ENCODE results near the gene TMEM178B. TPM values are rescaled to one million over a fixed set of nuclear protein-coding genes. Genes with fewer than 3 reads are reported as not detected.

TMEM178B gene
- total and polyA plus RNA-seq, 2 experiments from 2014 or later: 0.24 to 0.30 TPM

DNA sequence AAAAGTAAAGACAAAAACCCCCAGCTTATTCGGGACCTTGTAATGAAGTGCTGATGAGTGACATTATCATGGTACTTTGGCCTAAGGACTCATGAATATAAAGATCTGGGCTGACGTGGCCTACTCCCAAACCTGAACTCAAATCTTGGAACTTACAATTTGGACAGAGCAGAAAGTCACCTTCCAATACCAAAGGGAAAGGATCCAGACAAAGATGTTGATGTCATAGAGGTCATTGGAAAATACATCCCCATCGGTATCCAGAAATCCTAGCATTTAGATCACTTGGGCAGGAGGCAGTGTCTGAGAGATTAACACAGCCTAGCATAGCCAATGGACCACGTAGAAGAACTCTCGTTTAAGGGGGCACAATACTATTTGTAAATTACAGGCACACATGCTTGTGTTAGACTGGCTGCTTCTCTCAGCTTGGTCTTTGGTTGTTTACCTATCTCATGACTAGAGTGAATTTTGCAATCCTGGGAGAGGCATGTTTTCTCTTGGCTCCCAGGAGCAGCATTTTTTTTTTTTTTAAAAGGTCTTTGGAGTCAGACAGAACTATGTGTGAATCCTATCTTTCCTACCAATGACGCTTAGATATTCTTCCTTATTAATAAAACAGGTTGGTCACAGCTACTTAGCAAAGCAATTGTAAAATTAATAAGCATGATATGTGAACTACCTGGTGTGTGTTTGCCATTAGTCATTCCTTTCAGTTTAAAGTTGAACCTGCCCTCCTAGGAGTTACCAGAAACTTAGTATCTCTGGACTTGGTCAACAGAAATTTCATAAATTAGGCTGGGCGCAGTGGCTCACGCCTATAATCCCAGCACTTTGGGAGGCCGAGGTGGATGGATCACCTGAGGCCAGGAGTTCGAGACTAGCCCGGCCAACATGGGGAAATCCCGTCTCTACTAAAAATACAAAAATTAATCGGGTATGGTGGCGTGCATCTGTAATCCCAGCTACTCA, 31.4 kb upstream of the TMEM178B start:
- Histone ChIP-seq H3K4me1 (ENCODE audit: insufficient read depth) (no peaks in the 10 kb centered on the region), H3K9me2 (replicated peaks; ENCODE audit: insufficient read depth) (no peaks in the 10 kb centered on the region), H3K9me3 (ENCODE audit: low read depth) (no peaks in the 10 kb centered on the region), H3K27ac (peak overlapping the region; percentile 28), H3K36me3 (replicated peaks; ENCODE audit: insufficient read depth, low read depth) (no peaks in the 10 kb centered on the region), H3K79me2 (no peaks in the 10 kb centered on the region), H3K4me2 (no peak overlapping the region), H3K27me3 (no peaks in the 10 kb centered on the region), H2AFZ (no peak overlapping the region), H3K4me3 (no peak overlapping the region), H4K20me1 (ENCODE audit: insufficient read depth, poor library complexity, severe bottlenecking) (no peaks in the 10 kb centered on the region)
- peak; percentile 25 for DNase-seq (ENCODE audit: low spot score)
- TF ChIP-seq, protein P1, sequence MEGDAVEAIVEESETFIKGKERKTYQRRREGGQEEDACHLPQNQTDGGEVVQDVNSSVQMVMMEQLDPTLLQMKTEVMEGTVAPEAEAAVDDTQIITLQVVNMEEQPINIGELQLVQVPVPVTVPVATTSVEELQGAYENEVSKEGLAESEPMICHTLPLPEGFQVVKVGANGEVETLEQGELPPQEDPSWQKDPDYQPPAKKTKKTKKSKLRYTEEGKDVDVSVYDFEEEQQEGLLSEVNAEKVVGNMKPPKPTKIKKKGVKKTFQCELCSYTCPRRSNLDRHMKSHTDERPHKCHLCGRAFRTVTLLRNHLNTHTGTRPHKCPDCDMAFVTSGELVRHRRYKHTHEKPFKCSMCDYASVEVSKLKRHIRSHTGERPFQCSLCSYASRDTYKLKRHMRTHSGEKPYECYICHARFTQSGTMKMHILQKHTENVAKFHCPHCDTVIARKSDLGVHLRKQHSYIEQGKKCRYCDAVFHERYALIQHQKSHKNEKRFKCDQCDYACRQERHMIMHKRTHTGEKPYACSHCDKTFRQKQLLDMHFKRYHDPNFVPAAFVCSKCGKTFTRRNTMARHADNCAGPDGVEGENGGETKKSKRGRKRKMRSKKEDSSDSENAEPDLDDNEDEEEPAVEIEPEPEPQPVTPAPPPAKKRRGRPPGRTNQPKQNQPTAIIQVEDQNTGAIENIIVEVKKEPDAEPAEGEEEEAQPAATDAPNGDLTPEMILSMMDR (IDR thresholded peaks at IDR 0.05; ENCODE audit: poor library complexity): no peak
- TF ChIP-seq EZH2 (IDR thresholded peaks at IDR 0.05; ENCODE audit: borderline replicate concordance) (no peak), EZH2phosphoT487 (IDR thresholded peaks at IDR 0.05; ENCODE audit: low read depth, severe bottlenecking, unreplicated experiment) (no peak)
- 84% methylated on average over 14 of the region's 14 CpGs for WGBS (ENCODE audit: low lambda C conversion rate, missing lambda C conversion rate)

DNA sequence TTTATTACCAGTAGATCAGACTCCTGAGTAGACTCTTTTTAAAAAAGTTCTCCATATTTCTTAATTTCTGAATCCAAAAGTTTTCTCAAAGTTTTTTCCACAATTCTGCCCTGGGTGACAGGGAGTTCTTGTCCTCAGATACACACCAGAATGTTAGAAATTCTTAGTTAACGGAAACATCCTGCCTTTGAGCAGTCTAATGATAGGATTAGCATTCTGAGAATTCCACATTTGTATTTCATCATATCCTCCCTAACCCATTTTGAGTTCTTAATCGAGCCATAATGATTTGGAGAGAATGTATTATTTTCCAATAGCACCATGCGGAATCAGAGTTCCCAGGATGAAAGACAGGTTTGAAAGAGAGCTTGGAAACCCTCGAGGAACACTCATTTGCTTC, 30.2 kb upstream of the TMEM178B start:
- Histone ChIP-seq H4K20me1 (ENCODE audit: insufficient read depth, poor library complexity, severe bottlenecking) (no peaks in the 10 kb centered on the region), H2AFZ (no peak overlapping the region), H3K4me3 (no peak overlapping the region), H3K4me1 (ENCODE audit: insufficient read depth) (no peaks in the 10 kb centered on the region), H3K9me2 (replicated peaks; ENCODE audit: insufficient read depth) (no peaks in the 10 kb centered on the region), H3K4me2 (no peak overlapping the region), H3K79me2 (no peaks in the 10 kb centered on the region), H3K36me3 (replicated peaks; ENCODE audit: insufficient read depth, low read depth) (no peaks in the 10 kb centered on the region), H3K27ac (no peak overlapping the region), H3K27me3 (no peaks in the 10 kb centered on the region), H3K9me3 (ENCODE audit: low read depth) (no peaks in the 10 kb centered on the region)
- TF ChIP-seq, protein P1 (IDR thresholded peaks at IDR 0.05; ENCODE audit: poor library complexity): no peak
- no peak for TF ChIP-seq EZH2phosphoT487 (IDR thresholded peaks at IDR 0.05; ENCODE audit: low read depth, severe bottlenecking, unreplicated experiment)
- TF ChIP-seq EZH2 (IDR thresholded peaks at IDR 0.05; ENCODE audit: borderline replicate concordance): no peak
- DNase-seq (ENCODE audit: low spot score): no peak
- WGBS (ENCODE audit: low lambda C conversion rate, missing lambda C conversion rate): 78% methylated on average over 4 of the region's 4 CpGs

DNA sequence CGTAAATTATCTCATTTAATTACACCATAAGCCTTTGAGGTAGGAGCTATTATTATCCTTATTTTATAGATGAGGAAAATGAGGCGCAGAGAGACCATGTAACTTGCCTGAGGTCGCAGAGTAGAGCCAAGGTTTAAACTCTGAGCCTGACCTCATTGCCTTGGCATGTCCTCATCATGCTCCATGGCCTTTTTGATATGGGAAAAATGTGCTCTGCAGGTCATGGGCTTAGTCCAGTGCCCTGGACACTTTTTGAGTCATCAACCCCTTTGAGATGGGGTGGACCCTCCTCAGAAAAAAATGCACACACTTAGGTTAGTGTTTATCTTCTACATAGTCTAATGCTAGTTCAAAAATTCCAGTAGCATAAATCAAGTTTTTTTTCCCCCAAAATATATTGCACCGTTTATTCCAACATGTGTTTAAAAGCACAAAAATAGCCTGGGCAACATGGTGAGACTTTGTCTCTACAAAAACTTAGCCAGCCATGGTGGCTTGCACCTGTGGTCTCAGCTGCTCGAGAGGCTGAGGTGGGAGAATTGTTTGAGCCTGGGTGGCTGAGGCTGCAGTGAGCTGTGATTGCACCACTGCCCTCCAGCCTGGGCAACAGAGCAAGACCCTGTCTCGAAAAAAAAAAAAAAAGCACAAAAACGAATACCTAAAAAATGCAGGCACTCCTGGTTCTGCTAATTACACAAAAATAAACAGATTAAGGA, 28.6 kb upstream of the TMEM178B start:
- H3K4me1 ChIP-seq (ENCODE audit: insufficient read depth): no peaks in the 10 kb centered on the region
- no peaks in the 10 kb centered on the region for H4K20me1 ChIP-seq (ENCODE audit: insufficient read depth, poor library complexity, severe bottlenecking)
- H3K36me3 ChIP-seq (replicated peaks; ENCODE audit: insufficient read depth, low read depth): no peaks in the 10 kb centered on the region
- DNase-seq (ENCODE audit: low spot score): no peak
- H3K4me2 ChIP-seq: no peak overlapping the region
- 73% methylated on average over 7 of the region's 7 CpGs for WGBS (ENCODE audit: low lambda C conversion rate, missing lambda C conversion rate)
- TF ChIP-seq, protein P1 (IDR thresholded peaks at IDR 0.05; ENCODE audit: poor library complexity): no peak
- no peak for TF ChIP-seq EZH2 (IDR thresholded peaks at IDR 0.05; ENCODE audit: borderline replicate concordance)
- no peak for TF ChIP-seq EZH2phosphoT487 (IDR thresholded peaks at IDR 0.05; ENCODE audit: low read depth, severe bottlenecking, unreplicated experiment)
- no peak overlapping the region for H3K4me3 ChIP-seq
- no peak overlapping the region for H2AFZ ChIP-seq
- H3K9me3 ChIP-seq (ENCODE audit: low read depth): no peaks in the 10 kb centered on the region
- no peak overlapping the region for H3K27ac ChIP-seq
- H3K27me3 ChIP-seq: no peaks in the 10 kb centered on the region
- no peaks in the 10 kb centered on the region for H3K9me2 ChIP-seq (replicated peaks; ENCODE audit: insufficient read depth)
- no peaks in the 10 kb centered on the region for H3K79me2 ChIP-seq
